ENCODE data around the gene EPHA7. TPM values are rescaled to one million over a fixed set of nuclear protein-coding genes. Genes with fewer than 3 reads are reported as not detected.

Gene EPHA7
- total RNA-seq, 1 experiment from 2014 or later = not detected

DNA sequence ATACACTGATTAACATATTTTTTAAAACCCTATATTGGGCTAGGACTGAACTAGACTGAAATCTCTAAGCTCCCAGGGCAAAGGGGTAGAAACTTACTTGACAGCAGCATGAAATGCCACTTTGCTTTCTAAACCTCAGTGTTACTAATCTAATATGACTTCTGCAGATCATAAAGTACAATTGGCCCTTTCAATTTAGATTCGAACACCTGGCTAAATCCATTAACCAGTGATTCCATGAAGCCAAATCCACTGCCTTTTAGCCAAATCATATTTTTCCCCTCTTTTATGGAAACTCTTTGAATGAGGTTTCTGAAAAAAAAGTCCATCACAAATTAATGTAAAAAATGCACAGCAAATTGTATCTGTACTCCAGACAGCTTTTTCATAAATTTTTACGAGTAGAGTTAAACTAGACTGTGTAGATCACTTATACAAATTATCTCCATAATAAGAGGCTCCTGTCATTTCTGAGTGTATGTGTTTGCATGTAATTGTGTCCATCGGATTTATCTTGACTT lies 25.7 kb downstream of the EPHA7 start:
- no peak for DNase-seq (ENCODE audit: low read depth)

DNA sequence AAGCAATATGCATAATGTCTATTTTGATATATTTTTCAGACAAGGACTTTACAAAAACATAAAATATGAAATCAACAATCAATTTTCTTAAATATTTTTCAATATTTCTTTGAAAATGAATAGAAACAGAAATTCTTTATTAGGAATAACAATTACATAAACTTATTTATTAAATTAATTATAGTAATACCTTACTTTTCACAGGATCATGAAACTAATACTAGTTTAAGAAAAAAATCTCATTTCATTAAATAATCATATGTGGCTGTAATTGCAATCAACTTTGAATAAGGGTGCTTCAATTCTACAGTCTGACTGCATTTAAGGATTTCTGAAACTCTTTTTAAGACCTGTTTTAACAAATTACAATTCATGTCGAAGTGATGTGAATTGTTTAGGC lies 26.6 kb downstream of the EPHA7 start:
- no peak for DNase-seq (ENCODE audit: low read depth)

- no peak for DNase-seq (ENCODE audit: low read depth)
Measured at GRCh38 chr6:93391965-93392364, 27.4 kb downstream of the EPHA7 start.

DNA sequence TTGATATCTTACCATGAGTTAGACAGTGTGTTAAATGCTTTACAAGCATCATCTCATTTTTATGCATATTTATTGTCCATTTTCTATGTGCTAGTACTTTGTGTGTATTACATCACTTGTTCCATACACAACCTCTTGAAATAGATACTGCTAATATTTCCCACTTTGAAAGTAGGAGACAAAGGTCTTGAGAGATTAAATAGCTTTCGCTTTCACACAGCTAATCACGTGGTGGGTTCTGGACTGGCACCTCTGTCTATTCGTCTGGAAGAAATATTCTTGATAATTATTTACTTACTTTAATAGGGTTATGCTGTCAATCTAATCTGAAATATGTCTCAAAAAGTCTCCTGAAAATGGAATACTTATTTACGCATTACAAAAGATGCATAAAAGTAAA lies 30.2 kb downstream of the EPHA7 start:
- no peak for DNase-seq (ENCODE audit: low read depth)

DNA sequence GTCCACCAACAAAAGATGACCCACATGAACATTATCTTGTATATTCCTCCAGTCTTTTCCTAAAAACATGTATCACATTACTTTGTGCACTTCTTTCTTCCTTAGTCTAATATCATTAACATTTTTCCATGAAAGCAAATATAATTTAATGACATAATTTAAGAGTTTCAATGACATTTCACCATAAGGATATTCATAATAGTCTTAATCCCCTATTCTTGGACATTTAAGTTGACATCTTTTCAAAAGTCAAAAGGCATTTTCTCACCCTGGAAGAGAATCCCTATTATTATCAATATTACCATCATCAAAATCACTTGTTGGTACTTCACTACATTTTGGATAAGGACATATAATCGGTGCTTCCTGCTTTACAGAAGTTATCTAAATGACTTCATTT lies 31.3 kb downstream of the EPHA7 start:
- no peak for DNase-seq (ENCODE audit: low read depth)

DNA sequence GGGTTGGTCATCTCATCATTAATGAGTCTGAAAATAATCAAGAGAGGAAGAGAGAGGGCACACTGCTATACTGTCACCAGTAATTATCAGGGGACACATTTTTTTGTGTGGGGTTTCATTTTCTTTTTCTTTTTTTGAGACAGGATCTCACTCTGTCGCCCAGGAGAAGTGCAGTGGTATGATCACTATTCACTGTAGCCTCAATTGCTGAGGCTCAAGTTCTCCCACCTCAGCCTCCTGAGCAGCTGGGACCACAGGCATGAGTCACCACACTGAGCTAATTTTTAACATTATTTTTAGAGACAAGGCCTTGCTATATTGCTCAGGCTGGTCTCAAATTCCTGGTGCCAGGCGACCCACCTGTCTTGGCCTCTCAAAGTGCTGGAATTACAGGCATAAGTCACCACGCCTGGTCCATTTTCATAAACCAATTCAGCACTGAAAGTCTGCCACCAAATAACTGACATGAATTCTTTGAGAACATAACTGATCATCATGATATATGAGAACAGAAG lies 43.3 kb downstream of the EPHA7 start:
- no peak for DNase-seq (ENCODE audit: low read depth)

DNA sequence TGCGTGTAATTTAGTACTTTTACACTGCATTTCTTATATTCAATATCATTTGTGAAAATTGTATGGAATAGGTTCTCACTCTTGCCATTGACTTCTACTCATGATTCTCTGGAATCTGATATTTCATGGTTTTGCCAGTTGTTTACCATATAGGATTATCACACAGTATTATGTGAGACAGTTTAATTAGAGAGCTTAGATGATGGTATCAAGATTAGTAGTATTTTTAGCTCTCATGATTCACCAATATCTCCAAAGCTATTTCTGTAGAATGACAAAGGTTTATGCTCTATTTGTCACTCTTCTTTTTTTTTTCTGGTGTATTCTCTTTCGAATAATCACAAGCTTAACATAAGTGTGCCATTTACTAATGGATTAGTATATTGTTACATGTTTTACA lies 45.9 kb downstream of the EPHA7 start:
- no peak for DNase-seq (ENCODE audit: low read depth)

GRCh38 chr6:93371756-93372155 lies 47.6 kb downstream of the EPHA7 start:
- no peak for DNase-seq (ENCODE audit: low read depth)

GRCh38 chr6:93369586-93370134 lies 49.7 kb downstream of the EPHA7 start:
- DNase-seq (ENCODE audit: low read depth) = no peak

- DNase-seq (ENCODE audit: low read depth) = no peak
Measured at GRCh38 chr6:93366506-93366905, 52.9 kb downstream of the EPHA7 start.

GRCh38 chr6:93365445-93365844 lies 53.9 kb downstream of the EPHA7 start:
- DNase-seq (ENCODE audit: low read depth) = no peak

GRCh38 chr6:93358435-93358834 lies 60.9 kb downstream of the EPHA7 start:
- DNase-seq (ENCODE audit: low read depth) = no peak

- DNase-seq (ENCODE audit: low read depth) = no peak
Measured at GRCh38 chr6:93352604-93353003, 66.8 kb downstream of the EPHA7 start.

DNA sequence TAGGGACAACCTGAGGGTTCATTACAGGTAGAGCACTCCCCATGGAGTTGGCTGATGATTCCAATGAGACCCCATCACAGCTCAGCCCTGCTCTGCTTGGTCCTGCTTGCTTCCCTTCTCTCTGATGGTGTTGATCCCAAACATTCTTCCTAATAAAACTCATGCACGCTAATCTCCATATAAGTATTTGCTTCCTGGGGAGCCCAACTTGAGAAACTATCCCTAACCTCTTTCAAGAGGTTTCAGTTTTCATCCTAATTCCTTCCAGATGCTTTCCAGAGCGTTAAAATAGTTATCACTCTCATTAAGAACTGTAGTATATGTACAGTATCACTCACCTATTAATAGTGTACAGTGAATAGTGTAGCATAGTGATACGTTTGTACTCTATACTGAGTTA lies 68.1 kb downstream of the EPHA7 start:
- DNase-seq (ENCODE audit: low read depth) = no peak

DNA sequence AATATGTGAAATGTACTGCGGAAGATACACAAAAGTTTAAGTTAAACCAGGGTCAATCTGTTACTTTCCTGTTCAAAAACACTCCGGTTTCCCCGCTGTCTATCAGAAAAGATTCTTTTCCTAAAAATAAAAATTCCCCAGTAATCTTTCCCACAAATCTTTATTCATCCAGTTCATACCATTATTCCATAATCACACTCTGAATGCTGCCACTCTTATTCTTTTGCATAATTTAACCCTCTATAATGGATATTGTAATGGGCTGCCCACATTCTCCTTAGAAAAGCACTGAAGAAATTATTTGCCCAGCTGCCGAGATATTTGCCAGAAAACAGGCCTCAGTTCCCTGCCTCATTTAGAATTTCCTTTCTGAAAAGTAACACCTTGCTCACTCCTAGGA lies 68.6 kb downstream of the EPHA7 start:
- DNase-seq (ENCODE audit: low read depth) = no peak

GRCh38 chr6:93344333-93344835 lies 75.0 kb downstream of the EPHA7 start:
- no peak for DNase-seq (ENCODE audit: low read depth)

GRCh38 chr6:93343476-93343875 lies 75.9 kb downstream of the EPHA7 start:
- DNase-seq (ENCODE audit: low read depth) = no peak

- no peak for DNase-seq (ENCODE audit: low read depth)
Measured at GRCh38 chr6:93341900-93342613, 77.3 kb downstream of the EPHA7 start.

DNA sequence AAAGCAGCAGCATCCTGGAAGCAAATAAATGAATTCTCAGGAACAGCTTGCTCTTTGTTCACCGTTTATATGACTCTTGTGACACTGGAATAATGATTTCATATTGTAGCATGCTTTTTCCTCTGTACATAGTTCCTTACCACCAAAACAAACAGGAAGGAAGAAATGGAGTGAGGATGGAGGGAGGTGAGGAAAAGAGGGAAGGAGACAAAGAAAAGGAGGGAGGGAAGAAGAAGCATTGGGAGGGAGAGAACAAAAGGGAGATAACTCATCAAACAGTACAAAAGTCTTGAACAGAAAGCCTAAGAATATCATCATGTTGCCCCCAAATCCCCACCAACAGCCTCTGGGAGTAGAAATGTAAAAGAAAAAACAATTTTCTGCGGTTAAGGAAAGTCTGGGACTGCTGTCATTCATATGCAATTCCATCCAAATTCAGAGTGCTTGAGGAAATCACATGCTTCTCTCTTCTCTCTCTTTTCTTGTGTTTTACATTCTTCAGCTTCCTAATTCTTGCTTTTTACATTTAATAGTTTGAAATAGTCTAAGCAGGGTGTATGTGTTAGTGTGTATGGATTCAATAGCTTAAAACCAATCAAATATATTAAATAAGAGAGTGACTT lies 81.5 kb downstream of the EPHA7 start:
- DNase-seq (ENCODE audit: low read depth) = no peak

- DNase-seq (ENCODE audit: low read depth) = no peak
Measured at GRCh38 chr6:93337014-93337413, 82.3 kb downstream of the EPHA7 start.

DNA sequence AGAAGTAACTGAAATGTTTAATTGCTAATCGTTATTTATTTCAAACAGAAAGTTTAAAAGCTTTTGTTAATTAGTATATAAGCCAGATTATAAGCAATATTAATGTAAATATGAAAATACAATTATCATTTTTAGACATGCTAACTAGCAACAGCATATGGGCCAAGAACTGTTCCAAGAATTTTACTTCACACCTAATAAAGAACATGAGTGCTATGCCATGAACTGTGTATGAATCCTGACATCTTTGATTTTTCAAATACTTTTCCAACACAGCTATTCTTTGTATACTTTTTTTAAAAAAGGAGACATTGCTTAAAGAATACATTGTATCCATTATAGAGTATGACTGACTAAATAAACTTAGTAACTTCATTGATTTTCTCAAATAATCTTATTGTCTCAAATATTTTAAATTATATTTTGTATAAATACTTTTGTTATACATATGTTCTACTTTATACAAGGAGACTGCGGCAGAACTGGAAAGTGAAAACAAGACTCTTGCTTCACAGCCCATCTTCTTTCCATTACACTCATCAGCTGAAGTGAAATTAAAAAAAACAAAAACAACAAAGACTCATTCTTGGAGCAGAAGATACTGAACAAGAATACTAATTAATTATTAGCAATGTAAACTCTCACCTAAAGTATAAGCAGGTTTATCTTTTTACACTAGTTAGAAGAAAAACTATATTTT lies 89.9 kb downstream of the EPHA7 start:
- DNase-seq (ENCODE audit: low read depth) = no peak

DNA sequence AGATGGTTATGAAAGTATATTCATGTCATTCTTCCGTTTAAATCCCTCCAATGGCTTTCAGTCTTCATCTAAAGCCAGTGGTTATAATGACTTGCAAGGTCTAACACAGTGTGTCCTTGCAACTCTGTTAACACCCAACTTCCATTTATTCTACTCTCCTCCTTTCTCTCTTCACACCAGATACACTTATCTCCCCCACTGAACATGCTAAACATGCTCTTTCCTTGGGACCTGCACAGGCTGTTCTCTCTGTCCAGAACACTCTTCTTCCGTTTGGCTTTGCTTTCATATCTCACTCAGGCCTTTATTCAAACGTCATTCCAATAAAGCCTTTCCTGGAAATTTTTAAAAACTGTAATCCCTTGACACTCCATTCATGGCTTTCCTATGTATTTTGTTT lies 91.5 kb downstream of the EPHA7 start:
- DNase-seq (ENCODE audit: low read depth) = no peak

Measured in RPMI7951 (cell line).